ENCODE results near the gene NAT9.

NAT9 gene

DNA sequence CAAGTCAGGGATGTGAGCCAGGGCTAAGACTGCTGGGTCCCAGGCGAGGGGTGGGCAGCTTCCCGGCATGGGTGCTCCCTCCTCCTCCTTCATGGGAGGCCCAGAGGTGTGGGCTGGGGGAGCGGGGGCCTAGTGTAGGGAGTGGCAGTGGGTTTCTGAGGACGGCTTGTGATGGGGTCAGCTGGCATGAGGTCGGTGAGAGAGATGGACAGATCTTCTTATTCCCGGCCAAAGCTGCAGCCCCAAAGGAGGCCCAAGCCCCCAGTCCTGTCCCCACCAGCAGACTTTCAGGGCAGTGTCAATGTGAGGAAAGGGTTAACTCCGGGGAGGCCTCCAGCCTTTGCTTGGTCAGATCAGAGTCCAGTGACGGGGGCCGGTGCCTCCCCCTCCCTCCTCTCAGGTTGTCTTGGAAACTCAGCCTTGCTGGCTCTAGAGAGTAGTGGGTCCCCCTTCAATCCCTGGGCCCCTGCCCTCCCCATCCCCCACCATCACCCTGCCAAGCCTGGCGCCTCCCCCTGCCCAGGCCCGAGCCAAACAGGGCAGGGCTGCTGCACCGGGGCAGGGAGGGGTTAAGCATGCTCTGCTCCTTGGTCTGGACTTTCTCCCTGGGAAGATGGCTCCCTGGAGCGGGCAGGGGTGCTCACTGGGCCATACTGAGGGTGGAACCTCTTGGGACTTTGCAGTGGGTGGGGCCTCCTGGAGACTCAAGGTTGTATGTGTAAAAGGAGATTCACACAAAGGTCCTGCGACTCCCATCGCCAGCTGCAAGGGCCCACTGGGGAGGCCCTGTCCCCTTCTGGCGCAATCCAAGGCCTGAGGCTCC is 12.4 kb downstream of the NAT9 start:
- H3K27me3 ChIP-seq (replicated peaks in 2 of 5; ENCODE audit: control insufficient read depth in 4 of 5, insufficient read depth in 5 of 5, low read length in 4 of 5): no peaks in the 10 kb centered on the region
- H3K9me3 ChIP-seq (ENCODE audit: control extremely low read depth in 1 of 5, control insufficient read depth in 4 of 5, insufficient read depth in 2 of 5, low read depth in 1 of 5, low read length in 4 of 5): no peaks in the 10 kb centered on the region
- ChIA-PET POLR2A (interaction anchor here (1.1 kb wide), 1 partner anchor 15 kb away, joined by 3 read pairs; no protein-coding TSS in a partner anchor), CTCF (interaction anchor here (0.7 to 9.5 kb wide), 8 partner anchors 9 to 106 kb away, joined by 3 to 152 read pairs (median 4); partner anchors contain the start of genes NHERF1 and RAB37)
- H3K36me3 ChIP-seq (ENCODE audit: control insufficient read depth in 4 of 4, insufficient read depth in 4 of 4, low read length in 3 of 4): peaks cover 9 to 67% (median 38%) of the 10 kb centered on the region in 4 experiments
- WGBS (ENCODE audit: insufficient coverage): 100% methylated on average over 8 of the region's 16 CpGs
- DNase-seq: no peak
- peaks cover 0 to 44% (median 31%) of the 10 kb centered on the region in 4 experiments for H3K4me1 ChIP-seq (ENCODE audit: control extremely low read depth in 1 of 4, control insufficient read depth in 4 of 4, insufficient read depth in 4 of 4, low read length in 3 of 4)
- H3K27ac ChIP-seq (ENCODE audit: insufficient read depth in 1 of 2, low read depth in 1 of 2, low read length in 2 of 2, poor library complexity in 1 of 2, severe bottlenecking in 2 of 2): no peak overlapping the region
- no peak overlapping the region for H3K4me3 ChIP-seq (ENCODE audit: control insufficient read depth in 1 of 7, extremely low read depth in 1 of 7, insufficient read depth in 4 of 7, low read depth in 2 of 7, low read length in 6 of 7)

DNA sequence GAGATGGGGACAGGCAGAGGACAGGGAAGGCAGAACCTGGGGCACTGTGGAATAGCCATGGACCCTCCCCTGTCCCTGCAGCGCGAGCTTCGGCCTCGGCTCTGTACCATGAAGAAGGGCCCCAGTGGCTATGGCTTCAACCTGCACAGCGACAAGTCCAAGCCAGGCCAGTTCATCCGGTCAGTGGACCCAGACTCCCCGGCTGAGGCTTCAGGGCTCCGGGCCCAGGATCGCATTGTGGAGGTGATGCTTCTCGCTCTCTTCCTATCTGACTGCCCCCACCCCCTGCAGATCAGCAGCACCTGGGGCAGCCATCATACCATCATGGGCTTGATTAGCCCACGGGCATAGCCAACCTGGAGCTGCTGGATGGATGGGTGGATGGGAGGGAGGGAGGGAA is 14.2 kb downstream of the NAT9 start:
- no peak for DNase-seq
- no peaks in the 10 kb centered on the region for H3K27me3 ChIP-seq (replicated peaks in 2 of 5; ENCODE audit: control insufficient read depth in 4 of 5, insufficient read depth in 5 of 5, low read length in 4 of 5)
- H3K27ac ChIP-seq (ENCODE audit: insufficient read depth in 1 of 2, low read depth in 1 of 2, low read length in 2 of 2, poor library complexity in 1 of 2, severe bottlenecking in 2 of 2): no peak overlapping the region
- H3K9me3 ChIP-seq (ENCODE audit: control extremely low read depth in 1 of 5, control insufficient read depth in 4 of 5, insufficient read depth in 2 of 5, low read depth in 1 of 5, low read length in 4 of 5): no peaks in the 10 kb centered on the region
- peaks cover 4 to 49% (median 26%) of the 10 kb centered on the region in 4 experiments for H3K36me3 ChIP-seq (ENCODE audit: control insufficient read depth in 4 of 4, insufficient read depth in 4 of 4, low read length in 3 of 4)
- ChIA-PET CTCF (interaction anchor here (1.5 to 11.0 kb wide), 7 partner anchors 11 to 105 kb away, joined by 3 to 175 read pairs (median 15); partner anchors contain the start of genes NAT9, NHERF1 and RAB37), POLR2A (interaction anchor here (6.0 kb wide), 1 partner anchor 13 kb away, joined by 71 read pairs; the partner anchor contains the start of gene NHERF1)
- H3K4me1 ChIP-seq (ENCODE audit: control extremely low read depth in 1 of 4, control insufficient read depth in 4 of 4, insufficient read depth in 4 of 4, low read length in 3 of 4): peaks cover 4 to 53% (median 48%) of the 10 kb centered on the region in 4 experiments
- H3K4me3 ChIP-seq (ENCODE audit: control insufficient read depth in 1 of 7, extremely low read depth in 1 of 7, insufficient read depth in 4 of 7, low read depth in 2 of 7, low read length in 6 of 7): no peak overlapping the region
- 98% methylated on average over 7 of the region's 11 CpGs for WGBS (ENCODE audit: insufficient coverage)

DNA sequence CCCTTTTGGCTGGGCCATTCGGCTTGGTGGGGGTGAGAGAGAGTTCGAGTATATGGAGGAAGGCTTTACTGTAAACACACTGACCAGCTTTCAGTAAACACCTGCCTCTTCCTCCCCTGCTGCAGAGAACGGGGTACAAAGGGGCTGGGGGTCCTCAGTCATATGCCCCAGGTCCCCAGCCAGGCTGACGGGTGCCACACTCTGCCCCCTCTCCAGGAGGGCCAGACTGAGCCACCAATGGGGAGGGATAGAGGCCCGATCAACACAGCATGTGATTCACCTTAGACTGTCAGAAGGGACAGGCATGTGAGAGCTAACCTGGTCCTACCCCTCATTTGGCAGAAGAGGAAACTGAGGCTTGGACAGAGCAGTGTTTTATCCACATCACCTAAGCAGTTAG is 14.7 kb downstream of the NAT9 start:
- no peak for DNase-seq
- POLR2A ChIA-PET: interaction anchor here (6.0 kb wide), 1 partner anchor 12 kb away, joined by 71 read pairs; the partner anchor contains the start of gene NHERF1
- WGBS (ENCODE audit: insufficient coverage): 97% methylated on average over 3 of the region's 5 CpGs
- H3K36me3 ChIP-seq (ENCODE audit: control insufficient read depth in 4 of 4, insufficient read depth in 4 of 4, low read length in 3 of 4): peaks cover 4 to 45% (median 22%) of the 10 kb centered on the region in 4 experiments
- no peaks in the 10 kb centered on the region for H3K27me3 ChIP-seq (replicated peaks in 2 of 5; ENCODE audit: control insufficient read depth in 4 of 5, insufficient read depth in 5 of 5, low read length in 4 of 5)
- no peaks in the 10 kb centered on the region for H3K9me3 ChIP-seq (ENCODE audit: control extremely low read depth in 1 of 5, control insufficient read depth in 4 of 5, insufficient read depth in 2 of 5, low read depth in 1 of 5, low read length in 4 of 5)
- peaks cover 8 to 58% (median 53%) of the 10 kb centered on the region in 4 experiments for H3K4me1 ChIP-seq (ENCODE audit: control extremely low read depth in 1 of 4, control insufficient read depth in 4 of 4, insufficient read depth in 4 of 4, low read length in 3 of 4)
- CTCF ChIA-PET: interaction anchor here (1.5 to 11.0 kb wide), 8 partner anchors 11 to 105 kb away, joined by 3 to 175 read pairs (median 12); partner anchors contain the start of genes NAT9, NHERF1 and RAB37
- H3K4me3 ChIP-seq (ENCODE audit: control insufficient read depth in 1 of 7, extremely low read depth in 1 of 7, insufficient read depth in 4 of 7, low read depth in 2 of 7, low read length in 6 of 7): no peak overlapping the region
- H3K27ac ChIP-seq (ENCODE audit: insufficient read depth in 1 of 2, low read depth in 1 of 2, low read length in 2 of 2, poor library complexity in 1 of 2, severe bottlenecking in 2 of 2): no peak overlapping the region

DNA sequence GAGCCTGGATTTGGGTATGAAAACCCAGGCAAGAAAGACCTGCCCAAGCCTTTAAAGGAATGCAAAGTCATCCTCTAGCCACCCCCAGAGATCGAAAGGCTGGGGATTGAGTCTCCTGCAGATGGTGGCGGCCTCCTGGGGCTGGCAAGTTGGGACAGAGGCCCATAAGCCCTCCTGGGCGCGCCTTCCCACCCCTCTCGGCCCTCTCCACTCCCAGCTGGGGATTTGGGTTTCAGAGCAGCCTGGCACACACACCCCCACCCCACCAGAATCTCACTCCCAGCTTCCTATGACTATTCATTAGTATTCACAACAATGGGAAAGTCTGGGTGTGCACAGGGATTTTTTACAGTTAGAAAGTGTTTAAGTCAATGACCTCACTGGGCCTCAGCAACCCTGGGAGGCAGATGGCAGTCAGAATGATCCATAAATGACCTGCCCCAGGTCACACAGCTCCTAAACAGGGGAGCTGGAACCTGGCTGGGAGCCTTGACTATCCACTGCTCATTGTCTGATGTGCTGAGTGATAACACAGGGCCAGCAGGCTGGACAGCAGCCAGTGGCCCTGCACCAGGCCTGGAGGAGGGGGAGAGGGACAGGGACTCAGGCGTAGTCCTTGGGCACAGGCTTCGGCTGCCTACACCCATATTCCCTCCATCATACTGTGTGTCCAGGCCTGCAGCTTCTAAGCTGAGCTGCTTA is 15.6 kb downstream of the NAT9 start:
- Histone ChIP-seq H3K27ac (ENCODE audit: insufficient read depth in 1 of 2, low read depth in 1 of 2, low read length in 2 of 2, poor library complexity in 1 of 2, severe bottlenecking in 2 of 2) (peak overlapping the region; percentile 5 to 76), H3K4me1 (ENCODE audit: control extremely low read depth in 1 of 4, control insufficient read depth in 4 of 4, insufficient read depth in 4 of 4, low read length in 3 of 4) (peaks cover 8 to 66% (median 60%) of the 10 kb centered on the region in 4 experiments)

DNA sequence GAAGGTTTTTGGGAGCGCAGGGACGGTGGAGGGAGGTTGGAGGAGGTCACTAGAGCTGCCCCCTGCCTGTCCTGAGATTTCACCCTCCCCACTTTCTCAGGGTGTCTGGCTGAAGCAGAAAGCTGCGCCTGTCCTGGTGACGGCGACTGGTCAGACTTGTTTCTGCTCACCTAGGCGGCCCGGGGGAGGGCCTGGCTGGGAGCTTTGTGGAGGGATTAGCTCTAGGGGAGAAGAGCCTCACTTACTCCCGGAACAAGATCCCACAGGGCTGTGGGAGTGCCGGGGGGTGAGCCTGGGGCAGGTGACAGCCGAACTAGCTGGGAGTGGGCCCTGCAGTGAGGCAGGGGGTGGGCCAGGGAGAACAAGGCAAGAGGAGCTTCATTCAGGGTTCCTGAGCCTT is 16.2 kb downstream of the NAT9 start:
- Histone ChIP-seq H3K9me3 (ENCODE audit: control extremely low read depth in 1 of 5, control insufficient read depth in 4 of 5, insufficient read depth in 2 of 5, low read depth in 1 of 5, low read length in 4 of 5) (no peaks in the 10 kb centered on the region), H3K27ac (ENCODE audit: insufficient read depth in 1 of 2, low read depth in 1 of 2, low read length in 2 of 2, poor library complexity in 1 of 2, severe bottlenecking in 2 of 2) (peak overlapping the region; percentile 5 to 76), H3K4me3 (ENCODE audit: control insufficient read depth in 1 of 7, extremely low read depth in 1 of 7, insufficient read depth in 4 of 7, low read depth in 2 of 7, low read length in 6 of 7) (peak overlapping the region in 6 of 7 experiments; percentile 2 to 65 (median 44)), H3K4me1 (ENCODE audit: control extremely low read depth in 1 of 4, control insufficient read depth in 4 of 4, insufficient read depth in 4 of 4, low read length in 3 of 4) (peaks cover 8 to 72% (median 64%) of the 10 kb centered on the region in 4 experiments), H3K27me3 (replicated peaks in 2 of 5; ENCODE audit: control insufficient read depth in 4 of 5, insufficient read depth in 5 of 5, low read length in 4 of 5) (no peaks in the 10 kb centered on the region), H3K36me3 (ENCODE audit: control insufficient read depth in 4 of 4, insufficient read depth in 4 of 4, low read length in 3 of 4) (peaks cover 4 to 41% (median 18%) of the 10 kb centered on the region in 4 experiments)
- no peak for DNase-seq
- ChIA-PET CTCF (interaction anchor here (1.0 to 11.0 kb wide), 17 partner anchors 8 to 198 kb away, joined by 3 to 175 read pairs (median 10); partner anchors contain the start of genes NAT9, NHERF1 and RAB37), POLR2A (interaction anchor here (0.6 to 6.0 kb wide), 11 partner anchors 8 to 102 kb away, joined by 3 to 71 read pairs (median 6); partner anchors contain the start of genes NAT9, NHERF1 and RAB37)
- 38% methylated on average over 9 of the region's 10 CpGs for WGBS (ENCODE audit: insufficient coverage)

More for the DNA sequence above, 15.6 kb downstream of the NAT9 start:
- DNase-seq: peak in 2 of 3 donors; percentile 46 to 50
- WGBS (ENCODE audit: insufficient coverage): 35% methylated on average over 4 of the region's 7 CpGs
- POLR2A ChIA-PET: interaction anchor here (0.6 to 6.0 kb wide), 6 partner anchors 9 to 48 kb away, joined by 3 to 71 read pairs (median 10); partner anchors contain the start of genes NHERF1 and RAB37
- CTCF ChIA-PET: interaction anchor here (1.0 to 11.0 kb wide), 18 partner anchors 7 to 198 kb away, joined by 3 to 175 read pairs (median 8); partner anchors contain the start of genes NAT9, NHERF1 and RAB37
- H3K36me3 ChIP-seq (ENCODE audit: control insufficient read depth in 4 of 4, insufficient read depth in 4 of 4, low read length in 3 of 4): peaks cover 4 to 39% (median 19%) of the 10 kb centered on the region in 4 experiments
- no peaks in the 10 kb centered on the region for H3K9me3 ChIP-seq (ENCODE audit: control extremely low read depth in 1 of 5, control insufficient read depth in 4 of 5, insufficient read depth in 2 of 5, low read depth in 1 of 5, low read length in 4 of 5)
- no peaks in the 10 kb centered on the region for H3K27me3 ChIP-seq (replicated peaks in 2 of 5; ENCODE audit: control insufficient read depth in 4 of 5, insufficient read depth in 5 of 5, low read length in 4 of 5)
- H3K4me3 ChIP-seq (ENCODE audit: control insufficient read depth in 1 of 7, extremely low read depth in 1 of 7, insufficient read depth in 4 of 7, low read depth in 2 of 7, low read length in 6 of 7): peak overlapping the region in 5 of 7 experiments; percentile 26 to 65 (median 45)

DNA sequence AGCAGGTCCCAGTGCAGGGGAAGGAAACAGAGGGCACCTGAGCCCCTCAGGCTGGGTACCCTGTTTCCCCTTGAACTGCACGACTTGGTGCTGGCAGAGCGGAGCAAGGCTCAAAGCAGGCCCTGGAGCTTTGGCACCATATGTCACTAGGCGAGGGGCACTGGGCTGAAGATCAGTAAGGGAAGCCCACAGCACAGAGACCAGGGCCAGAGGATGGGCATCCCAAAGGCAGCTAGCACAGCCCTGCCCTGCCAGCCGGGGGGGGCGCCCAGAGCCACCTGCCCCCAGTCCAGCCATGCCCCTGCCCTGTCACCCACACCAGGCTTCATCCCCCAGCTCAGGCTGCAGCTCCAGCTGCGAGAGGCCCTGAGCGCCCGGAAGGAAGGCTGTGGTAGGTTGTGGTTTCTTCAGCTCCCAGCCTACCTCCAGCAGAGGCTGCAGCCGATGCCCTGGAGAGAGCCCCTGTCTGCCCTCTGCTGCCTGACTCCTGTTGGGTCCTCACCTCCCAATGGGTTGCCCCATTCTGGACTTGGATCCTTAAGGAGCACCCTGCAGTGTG is 16.8 kb downstream of the NAT9 start:
- Histone ChIP-seq H3K27me3 (replicated peaks in 2 of 5; ENCODE audit: control insufficient read depth in 4 of 5, insufficient read depth in 5 of 5, low read length in 4 of 5) (no peaks in the 10 kb centered on the region), H3K9me3 (ENCODE audit: control extremely low read depth in 1 of 5, control insufficient read depth in 4 of 5, insufficient read depth in 2 of 5, low read depth in 1 of 5, low read length in 4 of 5) (no peaks in the 10 kb centered on the region), H3K27ac (ENCODE audit: insufficient read depth in 1 of 2, low read depth in 1 of 2, low read length in 2 of 2, poor library complexity in 1 of 2, severe bottlenecking in 2 of 2) (peak overlapping the region; percentile 5 to 76), H3K4me3 (ENCODE audit: control insufficient read depth in 1 of 7, extremely low read depth in 1 of 7, insufficient read depth in 4 of 7, low read depth in 2 of 7, low read length in 6 of 7) (peak overlapping the region in 6 of 7 experiments; percentile 2 to 65 (median 44)), H3K4me1 (ENCODE audit: control extremely low read depth in 1 of 4, control insufficient read depth in 4 of 4, insufficient read depth in 4 of 4, low read length in 3 of 4) (peaks cover 8 to 76% (median 66%) of the 10 kb centered on the region in 4 experiments), H3K36me3 (ENCODE audit: control insufficient read depth in 4 of 4, insufficient read depth in 4 of 4, low read length in 3 of 4) (peaks cover 0 to 38% (median 15%) of the 10 kb centered on the region in 4 experiments)
- WGBS (ENCODE audit: insufficient coverage): 0% methylated on average over 4 of the region's 9 CpGs
- CTCF ChIA-PET: interaction anchor here (1.0 to 11.0 kb wide), 17 partner anchors 9 to 199 kb away, joined by 3 to 175 read pairs (median 10); partner anchors contain the start of genes NAT9, NHERF1 and RAB37
- POLR2A ChIA-PET: interaction anchor here (0.6 to 6.0 kb wide), 11 partner anchors 9 to 102 kb away, joined by 3 to 71 read pairs (median 6); partner anchors contain the start of genes NAT9, NHERF1 and RAB37
- peak; percentile 83 to 94 (median 93) for DNase-seq
